OCI-LY3 (cell line): ENCODE data around the gene ROR1.

Source experiments
- EZH2phosphoT487 ChIP-seq: fragments of 200-600 bp; shearing (Covaris generic); IDR thresholded peaks from 2 replicates; pipeline ENCODE4 v1.6.1; 2018; ENCODE audit warnings: antibody characterized with exemption, mixed run types, low read depth
- TF ChIP-seq, protein P1 (sequence below): fragments of 200-600, 300-600 bp; sonication (generic); IDR thresholded peaks from 2 replicates; pipeline ENCODE4 v1.5.1; 2014; ENCODE audit warnings: antibody characterized with exemption, low read length, low read depth

DNA sequence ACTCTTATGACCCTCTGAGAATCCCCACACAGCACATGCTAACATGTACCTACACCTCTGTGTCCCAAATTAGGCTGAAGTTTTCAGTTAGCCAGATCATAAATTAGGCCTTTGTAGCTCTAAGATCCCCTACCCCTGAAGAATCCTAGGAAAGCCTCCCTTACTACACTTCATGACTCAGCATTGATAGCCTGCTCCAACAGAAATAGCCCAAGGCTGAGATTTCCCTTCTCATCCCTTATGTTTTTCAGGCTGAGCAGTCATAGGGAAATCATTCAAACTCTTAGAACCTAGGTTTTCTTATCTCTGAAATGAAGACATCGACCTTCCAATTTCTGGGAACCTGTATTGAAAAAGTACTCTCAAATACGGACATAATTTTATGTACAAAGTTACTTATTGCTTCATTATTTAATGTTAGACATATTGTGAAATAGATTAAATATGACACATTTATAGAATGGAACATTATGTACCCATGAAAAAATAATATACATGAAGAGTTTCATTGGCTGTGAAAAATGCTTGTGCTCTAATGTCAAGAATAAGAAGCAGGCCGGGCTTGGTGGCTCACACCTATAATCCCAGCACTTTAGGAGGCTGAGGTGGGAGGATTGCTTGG is 307.2 kb downstream of the ROR1 start:
- TF ChIP-seq EZH2phosphoT487, result no peak
- TF ChIP-seq, protein P1, sequence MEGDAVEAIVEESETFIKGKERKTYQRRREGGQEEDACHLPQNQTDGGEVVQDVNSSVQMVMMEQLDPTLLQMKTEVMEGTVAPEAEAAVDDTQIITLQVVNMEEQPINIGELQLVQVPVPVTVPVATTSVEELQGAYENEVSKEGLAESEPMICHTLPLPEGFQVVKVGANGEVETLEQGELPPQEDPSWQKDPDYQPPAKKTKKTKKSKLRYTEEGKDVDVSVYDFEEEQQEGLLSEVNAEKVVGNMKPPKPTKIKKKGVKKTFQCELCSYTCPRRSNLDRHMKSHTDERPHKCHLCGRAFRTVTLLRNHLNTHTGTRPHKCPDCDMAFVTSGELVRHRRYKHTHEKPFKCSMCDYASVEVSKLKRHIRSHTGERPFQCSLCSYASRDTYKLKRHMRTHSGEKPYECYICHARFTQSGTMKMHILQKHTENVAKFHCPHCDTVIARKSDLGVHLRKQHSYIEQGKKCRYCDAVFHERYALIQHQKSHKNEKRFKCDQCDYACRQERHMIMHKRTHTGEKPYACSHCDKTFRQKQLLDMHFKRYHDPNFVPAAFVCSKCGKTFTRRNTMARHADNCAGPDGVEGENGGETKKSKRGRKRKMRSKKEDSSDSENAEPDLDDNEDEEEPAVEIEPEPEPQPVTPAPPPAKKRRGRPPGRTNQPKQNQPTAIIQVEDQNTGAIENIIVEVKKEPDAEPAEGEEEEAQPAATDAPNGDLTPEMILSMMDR, result no peak
